CD4-positive, alpha-beta T cell treated with Interleukin-15 for 4 hours (primary cell): Measurements from ENCODE around the gene FOXL2NB.

Experiments
- DNase-seq: peaks from one replicate; pipeline ENCODE4 v3.0.0-alpha.2; 2020; ENCODE audit warnings: low spot score

The FOXL2NB gene

DNA sequence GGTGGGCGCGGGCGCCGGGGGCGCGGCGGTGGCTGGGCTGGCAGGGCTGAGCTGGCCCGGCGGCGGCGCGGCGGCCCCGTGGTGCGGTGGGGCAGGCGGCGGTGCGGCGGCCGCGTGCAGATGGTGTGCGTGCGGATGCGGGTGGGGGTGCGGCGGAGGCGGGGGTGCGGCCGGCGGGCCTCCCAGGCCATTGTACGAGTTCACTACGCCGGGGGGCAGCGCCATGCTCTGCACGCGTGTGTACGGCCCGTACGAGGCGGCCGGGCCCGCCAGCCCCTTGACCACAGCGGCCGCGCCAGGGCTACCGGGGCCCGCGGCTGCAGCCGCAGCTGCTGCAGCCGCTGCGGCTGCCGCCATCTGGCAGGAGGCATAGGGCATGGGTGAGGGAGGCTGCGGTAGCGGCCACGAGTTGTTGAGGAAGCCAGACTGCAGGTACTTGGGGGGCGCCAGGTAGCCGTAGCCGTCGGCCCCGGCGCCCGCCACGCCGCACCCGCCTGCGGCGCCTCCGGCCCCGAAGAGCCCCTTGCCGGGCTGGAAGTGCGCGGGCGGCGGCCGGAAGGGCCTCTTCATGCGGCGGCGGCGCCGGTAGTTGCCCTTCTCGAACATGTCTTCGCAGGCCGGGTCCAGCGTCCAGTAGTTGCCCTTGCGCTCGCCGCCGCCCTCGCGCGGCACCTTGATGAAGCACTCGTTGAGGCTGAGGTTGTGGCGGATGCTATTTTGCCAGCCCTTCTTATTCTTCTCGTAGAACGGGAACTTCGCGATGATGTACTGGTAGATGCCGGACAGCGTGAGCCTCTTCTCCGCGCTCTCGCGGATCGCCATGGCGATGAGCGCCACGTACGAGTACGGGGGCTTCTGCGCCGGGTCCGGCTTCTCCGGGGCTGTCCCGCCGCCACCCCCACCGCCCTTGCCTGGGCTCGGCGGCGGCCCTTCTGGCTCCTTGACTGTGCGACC, 1.0 kb upstream of the FOXL2NB start:
- DNase-seq, result no peak

DNA sequence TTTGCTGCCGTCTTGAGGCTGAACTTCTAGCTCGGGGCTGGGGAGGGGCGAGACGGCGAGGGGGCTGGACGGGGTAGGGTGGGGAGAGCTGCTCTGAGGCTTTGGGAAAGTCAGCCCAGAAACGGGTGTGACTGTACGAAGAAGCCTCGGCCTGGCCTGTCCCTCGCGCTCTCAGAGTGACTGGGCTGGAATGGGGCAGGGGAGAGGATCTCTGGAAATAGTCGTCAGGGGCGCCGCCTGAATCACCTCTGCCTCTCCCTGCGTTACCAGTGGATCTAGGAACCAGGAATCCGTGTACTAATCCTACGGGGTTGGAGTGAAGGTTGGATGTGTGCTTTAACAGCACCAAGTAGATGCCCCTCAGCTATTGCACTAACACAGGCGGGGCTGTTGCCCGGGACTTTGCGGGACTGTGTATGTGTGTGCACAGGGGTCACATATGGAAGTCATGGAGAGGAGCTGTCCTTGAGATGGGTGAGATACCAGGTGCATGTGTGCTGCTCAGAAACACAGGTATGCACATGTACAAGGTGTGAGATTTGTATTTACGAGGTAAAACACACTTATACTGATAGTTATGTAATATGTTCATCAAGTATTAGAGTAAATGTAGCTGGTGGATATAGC, 591 bp downstream of the FOXL2NB start:
- DNase-seq, result no peak

DNA sequence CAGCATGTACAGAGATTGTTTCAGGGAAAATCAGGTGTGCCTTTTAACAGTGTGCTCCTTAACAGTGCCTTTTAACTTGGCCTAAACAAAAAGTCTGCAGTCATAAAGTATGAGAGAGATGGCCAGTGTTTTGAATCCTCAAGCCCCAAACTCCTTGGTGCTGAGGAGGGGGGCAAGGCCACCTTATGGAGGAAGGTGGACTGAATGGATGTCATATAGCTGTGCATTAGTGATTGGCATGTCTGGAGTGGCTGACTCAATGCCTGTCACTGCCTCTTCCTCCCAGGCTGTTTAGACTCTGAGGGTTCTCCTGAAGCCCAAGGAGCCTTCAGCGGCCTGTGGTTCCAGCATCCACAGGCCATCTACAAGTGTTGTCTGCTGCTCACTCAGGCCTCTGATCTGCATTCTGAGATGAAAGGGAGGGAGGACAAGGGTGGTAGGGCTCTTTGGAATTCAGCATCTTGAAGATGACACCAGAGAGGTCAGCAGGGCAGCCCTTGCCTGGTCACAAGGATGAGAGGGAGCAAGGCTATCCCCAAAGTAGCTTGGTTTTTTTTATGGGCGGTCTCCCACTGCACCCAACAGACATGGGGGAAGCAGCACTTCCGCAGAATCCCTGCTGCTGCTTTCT, 1.5 kb downstream of the FOXL2NB start:
- DNase-seq, result no peak

DNA sequence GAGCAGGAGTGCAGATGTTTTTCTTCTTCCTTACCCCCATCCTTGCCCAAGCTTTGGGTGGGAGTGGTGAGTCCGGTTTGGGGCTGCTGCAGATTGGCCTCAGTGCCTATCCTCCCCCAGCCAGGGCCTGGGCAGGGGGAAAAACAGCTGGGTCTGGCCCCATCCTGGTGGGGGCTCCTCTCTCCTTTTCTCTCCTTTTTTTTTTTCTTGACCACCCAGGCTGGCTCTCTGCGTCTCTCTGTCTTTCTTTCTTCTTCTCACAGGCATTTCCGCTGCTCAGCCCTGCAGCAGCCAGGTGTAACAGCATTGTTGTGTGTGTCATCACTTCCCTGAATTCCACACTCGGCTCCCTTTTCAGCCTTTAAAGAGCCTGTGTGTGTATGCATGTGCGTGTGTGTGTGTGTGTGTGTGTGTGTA, 2.0 kb downstream of the FOXL2NB start:
- no peak for DNase-seq

DNA sequence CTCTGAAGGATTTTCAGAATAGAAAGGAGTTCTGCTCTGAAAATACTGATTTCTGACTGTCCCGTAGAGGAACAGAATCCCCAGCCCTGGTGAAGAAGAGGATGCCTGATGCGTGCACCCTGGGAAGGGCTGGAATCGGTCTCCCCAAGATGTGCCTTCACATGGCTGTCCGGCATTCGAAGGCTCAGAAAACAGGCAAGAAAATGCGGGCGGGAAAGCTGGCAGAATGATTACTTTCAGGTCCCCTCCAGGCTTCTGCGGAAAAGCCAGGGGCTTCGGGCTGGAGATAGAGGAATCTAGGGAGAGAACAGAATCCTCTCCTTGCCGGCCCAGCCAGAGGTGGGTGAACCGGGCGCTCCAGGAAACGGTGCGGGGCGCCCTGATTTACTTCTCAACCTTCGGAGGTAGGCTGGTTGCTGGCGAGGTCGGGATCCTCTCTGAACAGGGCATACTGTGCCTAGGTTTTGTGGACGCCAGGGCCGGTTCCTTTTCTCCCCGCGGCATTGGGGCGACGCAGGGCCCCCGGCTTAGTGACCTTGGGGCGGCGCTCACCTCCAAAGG, 2.5 kb downstream of the FOXL2NB start:
- no peak for DNase-seq

DNA sequence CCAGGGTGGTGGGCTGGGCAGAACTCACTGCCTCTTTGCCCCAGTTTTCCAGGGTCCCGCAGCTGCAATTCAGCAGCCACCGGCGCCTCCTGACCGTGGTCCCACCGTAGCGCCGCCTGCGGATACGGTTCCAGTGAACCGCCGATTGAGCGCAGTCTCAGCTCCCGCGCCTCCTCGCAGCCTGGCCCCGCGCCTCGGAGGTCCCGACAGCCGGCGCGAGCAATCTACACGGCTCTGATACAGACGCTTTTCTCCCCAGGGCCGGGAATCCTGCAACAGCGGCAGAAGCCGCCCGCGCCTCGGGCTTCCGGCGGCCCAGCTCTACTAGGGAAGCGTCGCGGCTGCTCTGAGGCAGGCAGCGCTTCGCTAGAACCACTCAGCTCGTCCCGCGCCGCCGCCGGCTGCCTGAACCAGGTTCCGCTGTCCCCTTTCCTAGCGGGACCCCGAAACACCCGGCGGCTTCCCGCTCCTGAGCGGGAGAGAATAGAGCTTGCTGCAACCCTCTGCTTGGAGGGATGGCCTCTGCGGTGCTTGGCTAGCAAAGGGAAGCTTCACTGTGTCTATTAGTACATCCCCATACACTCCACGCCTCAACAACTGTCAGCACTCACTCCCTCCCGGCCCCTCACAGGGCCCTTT, 3.1 kb downstream of the FOXL2NB start:
- DNase-seq, result no peak

DNA sequence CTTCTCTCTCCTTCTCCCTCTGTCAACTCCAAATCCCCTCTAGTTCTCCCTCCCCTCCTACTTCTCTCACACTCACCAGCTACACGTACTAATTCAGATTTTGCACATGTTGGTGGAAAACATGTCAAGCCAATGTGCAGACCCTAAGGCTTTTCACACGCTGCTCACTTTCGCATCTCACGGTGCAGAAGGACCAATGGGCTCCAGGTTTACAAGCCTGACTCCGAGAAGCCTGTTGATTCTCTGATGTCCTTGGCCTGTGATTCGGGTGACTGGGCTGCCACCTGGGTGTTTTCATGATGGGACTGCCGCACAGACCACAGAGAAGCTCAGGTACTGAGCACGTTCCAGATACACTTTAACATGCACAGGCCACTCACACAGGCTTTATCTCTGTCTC, 3.7 kb downstream of the FOXL2NB start:
- DNase-seq, result no peak

DNA sequence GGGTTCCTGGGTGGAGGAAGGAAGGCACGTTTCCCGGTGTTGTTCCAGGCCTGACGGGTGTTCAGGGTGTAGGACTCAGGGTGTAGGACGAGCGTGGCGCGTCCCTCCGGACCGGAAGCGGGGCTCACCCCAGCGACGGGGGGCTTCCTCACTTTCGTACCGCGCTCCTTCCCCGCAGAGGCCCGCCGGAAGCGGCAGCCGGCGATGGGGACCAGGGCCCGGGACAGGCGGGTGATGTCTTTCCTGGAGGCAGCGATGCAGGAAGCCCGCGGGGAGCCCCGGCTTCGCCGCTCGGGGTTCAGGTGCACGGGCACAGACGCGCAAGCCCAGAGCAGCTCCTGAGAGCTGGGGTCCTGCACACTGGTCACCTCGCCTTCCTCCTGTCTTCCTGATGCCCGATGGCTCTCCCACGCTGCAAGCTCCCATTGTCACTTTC, 13.4 kb downstream of the FOXL2NB start:
- no peak for DNase-seq

DNA sequence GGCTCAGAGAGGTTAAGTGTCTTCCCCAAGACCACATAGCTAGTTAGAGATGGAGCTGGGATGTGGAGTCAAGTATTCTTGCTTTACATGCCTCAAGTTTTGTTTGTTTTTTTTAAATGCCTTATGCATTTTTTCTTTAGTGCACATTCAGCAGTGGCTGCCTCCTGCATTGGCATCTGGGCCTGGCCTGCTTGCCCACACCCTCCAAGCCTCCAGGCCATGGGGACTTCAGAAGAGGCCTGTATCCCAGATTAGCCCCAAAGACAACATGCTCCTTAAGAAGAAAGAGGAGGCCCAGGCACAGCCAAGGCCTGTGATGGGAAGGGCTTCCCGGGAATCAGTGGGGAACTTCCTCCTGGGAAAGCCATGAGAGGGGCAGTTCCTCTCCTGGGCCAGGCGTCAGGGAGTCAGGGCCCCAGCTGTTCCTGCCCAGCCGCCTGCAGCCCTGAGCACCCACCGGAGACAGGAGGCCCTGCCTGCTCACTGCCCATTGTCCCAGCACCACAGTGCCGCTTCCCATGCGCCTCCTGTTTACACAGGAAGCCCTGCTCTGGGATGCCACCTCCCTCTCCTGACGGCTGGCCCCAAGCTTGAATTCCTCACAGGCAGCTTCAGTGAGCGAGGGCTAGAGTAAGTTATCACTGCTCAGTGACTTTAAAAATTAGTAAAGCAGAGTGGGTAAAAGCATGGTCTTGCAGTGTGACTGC, 16.0 kb downstream of the FOXL2NB start:
- no peak for DNase-seq

DNA sequence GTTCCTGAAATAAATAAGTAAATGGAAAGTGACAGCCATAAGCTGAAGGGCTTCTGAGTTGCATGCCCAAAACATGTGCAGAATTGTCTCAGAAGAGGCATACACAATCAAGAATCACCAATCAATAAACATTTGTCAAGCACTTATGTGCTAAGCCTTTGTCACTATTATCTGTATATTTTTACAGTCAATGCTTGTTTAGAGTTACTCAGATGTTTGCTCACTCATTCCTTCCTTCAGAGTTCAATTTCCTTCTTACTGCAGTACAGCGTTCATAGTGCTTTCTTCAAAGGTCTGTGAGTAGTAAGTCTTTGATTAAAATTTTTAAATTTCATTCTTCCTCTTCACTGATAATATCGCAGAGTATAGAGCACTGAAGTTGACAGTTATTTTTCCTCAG, 17.2 kb downstream of the FOXL2NB start:
- DNase-seq, result no peak

DNA sequence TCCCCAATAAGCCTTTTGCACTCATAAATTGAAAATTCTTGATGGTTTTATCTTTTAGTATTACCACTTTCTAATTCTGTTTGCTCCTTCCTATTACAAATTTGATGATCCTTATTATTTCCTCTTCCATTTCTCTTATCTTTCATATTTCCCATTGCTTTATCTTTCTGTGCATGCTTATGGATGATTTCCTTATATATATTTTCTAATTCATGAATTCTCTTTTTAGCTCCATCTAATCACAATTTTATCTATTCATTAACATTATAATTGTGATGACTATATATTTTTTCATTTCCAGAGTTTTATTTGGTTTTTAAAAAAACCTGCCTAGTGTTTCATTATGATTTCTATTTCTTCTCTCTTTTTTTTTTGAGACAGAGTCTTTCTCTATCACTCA, 17.9 kb downstream of the FOXL2NB start:
- no peak for DNase-seq

DNA sequence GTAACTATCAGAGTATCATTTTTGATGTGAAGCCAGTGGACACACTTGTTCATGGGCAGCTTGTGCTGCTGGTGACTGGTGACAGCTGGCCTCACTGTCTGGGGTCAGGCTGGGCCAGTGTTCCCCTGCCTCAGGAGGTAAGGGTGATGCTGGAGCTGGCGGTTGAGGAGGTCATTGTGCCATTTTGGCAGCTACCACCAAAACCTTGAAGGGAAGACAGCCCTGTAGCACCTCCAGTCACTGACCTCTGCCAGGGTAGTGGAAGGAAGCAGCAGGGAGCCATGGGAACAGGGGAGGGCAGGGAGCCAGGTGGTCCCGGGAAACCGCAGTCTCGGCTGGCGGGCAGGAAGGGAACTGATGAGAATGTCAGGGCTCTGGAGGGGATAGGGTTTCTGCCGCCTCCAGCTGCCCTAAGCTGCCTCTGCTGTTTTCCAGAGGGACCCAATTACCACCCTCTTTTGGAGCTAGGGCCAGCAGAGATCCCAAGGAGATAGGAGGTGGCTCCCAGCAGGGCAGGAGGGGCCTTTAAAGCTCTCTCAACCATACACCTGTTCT, 24.8 kb downstream of the FOXL2NB start:
- DNase-seq, result no peak

DNA sequence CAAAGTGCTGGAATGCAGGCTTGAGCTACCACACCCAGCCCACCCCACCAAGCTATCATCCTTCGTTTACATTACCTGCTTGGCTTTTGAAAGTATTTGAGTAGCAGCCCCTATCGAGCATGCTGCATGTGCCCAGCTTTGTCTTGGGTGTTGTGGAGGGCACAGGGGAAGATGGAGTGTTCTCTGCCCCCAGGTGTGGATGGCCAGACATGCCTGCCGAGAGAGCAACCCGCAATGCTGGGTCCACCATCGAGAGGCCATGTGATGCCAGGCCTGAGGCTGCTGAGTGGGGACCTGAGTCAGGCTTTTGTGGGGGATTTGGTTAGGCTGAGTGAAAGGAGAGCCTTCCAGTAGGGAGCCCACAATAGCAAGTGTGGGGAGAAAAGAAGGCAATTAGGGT, 25.9 kb downstream of the FOXL2NB start:
- no peak for DNase-seq

DNA sequence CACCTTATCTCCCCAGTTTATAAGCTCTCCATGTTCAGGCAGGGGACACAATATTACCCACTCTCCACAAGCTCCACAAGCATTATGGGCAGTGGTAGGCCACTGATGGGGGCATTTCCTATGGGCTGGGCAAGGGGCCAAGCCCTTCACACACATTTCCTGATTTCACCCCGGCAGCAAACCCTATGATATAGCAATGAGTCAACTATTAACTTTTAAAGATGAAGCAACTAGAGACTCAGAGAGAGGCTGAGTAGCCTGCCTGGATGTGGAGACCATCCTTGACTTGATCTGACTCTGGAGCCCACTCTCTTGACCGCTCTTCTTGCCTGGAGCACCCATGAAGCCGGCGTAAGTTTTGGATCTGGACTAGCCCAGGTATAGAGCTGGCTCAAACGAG, 27.4 kb downstream of the FOXL2NB start:
- no peak for DNase-seq

DNA sequence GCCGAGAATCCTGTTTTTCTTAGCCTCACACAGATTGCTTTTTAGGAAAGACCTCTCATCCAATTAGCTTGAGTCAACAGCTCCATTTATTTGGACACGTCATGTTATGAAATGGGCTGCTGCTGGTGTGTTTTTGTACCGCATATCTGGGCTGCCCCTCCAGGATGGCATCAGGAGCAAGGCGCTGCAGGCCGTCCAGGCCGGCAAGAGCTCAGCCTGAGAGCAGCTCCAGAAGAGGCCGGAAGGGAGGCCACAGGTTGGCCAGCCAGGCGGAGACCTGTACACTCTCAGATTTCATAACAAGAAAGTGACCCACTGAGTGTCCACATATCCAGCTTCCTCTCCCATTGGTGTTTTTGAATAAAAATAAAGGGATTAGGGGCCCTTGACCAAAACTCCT, 28.3 kb downstream of the FOXL2NB start:
- no peak for DNase-seq

DNA sequence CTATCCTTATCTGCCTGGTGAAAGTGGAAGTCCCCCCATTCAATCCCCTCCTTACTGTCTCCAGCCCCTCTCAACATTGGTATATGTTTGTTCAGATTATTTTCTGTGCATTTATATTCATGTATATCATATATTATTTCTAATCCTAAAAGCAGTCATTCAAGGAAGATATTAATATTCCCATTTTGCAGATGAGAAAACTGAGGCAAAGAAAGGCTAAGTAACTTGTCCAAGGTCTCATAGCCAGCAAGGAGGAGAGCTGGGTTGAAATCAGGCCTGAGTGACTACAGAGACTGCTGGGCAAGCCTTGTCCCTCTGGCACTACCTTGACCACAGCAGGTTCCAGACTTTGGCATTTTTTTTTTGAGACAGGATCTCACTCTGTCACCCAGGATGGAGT, 29.0 kb downstream of the FOXL2NB start:
- no peak for DNase-seq

DNA sequence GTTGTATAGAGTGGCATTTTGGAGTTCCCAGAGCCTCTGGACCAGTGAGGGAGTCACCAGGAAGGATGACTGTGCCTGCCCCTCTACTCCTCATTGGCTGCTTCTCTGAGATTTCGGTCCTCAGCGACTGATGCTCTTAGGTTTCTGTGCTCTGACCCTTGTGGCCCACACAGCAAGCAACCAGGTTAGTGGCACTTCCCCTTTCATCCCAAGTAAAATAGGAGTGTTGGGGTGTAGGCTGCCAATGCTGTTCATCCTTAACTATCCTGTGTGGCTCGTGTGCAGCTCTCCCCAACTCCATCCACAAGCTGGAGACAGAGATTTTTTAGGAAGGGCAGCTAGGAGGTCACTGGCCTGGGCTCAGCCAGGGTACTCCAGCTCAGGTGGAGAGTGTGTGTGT, 37.8 kb downstream of the FOXL2NB start:
- no peak for DNase-seq

DNA sequence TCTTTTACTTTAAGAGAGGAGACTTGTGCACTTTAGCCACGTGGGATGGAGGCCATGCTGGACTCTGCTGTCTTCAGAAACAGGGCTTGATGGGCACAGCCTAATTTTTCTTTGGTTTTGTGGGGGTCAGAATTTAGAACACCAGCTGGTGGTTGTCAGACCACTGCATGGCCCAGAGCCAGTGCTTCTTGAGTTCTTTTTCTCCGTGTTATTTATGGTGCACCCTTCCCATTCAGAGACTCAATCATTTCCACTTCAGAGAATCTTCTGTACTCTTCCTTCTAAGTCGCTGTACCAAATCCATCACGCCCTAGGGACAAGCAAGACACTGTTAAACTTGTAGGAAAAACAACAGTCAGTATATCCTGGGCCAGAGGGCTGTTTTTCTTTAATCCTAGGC, 38.9 kb downstream of the FOXL2NB start:
- DNase-seq, result no peak

DNA sequence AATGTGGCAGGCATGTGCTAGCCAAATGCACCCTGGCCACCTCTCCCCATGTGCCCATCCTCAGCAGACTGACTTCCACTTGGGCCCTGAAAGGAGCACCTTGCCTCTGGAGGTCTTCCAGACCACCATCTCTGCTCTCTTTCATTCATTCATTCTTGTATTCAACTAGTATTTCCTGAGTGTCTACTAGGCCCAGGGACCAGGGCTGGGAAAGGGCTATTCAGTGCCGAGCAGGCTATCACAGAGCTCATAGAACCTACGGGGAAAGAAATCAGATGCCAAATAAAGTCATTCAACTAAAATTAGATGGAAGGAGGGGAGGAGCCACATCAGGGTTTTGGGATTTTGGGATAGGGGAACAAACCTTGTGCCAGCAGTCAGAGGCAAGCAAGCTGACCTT, 40.2 kb downstream of the FOXL2NB start:
- DNase-seq, result no peak

DNA sequence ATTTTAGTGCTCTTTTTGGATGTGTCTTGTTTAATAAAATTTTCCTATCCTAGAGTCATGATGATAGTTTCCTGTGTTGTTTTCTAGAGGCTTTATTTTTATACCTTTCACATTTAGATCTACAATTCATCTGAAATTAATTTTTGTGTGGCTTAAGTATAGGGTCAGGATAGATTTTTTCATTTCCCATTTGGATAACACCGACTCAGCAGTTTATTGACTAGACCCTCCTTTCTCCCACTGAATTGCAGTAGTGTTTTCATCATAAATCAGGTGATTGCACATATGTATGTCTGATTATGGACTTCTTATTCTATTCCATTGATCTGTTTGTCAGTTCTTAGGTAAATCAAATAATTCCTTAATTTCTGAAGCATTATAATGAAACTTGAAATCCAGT, 48.7 kb downstream of the FOXL2NB start:
- DNase-seq, result no peak
